ENCODE measurements around the gene ZBTB2. TPM values are rescaled to one million over a fixed set of nuclear protein-coding genes. Genes with fewer than 3 reads are reported as not detected.

ZBTB2 gene
- polyA plus RNA-seq, 3 donors = 7.2 to 14.0 (median 9.6) TPM

GRCh38 chr6:151351731-151352130 lies 39.6 kb downstream of the ZBTB2 start:
- DNase-seq = no peak
- Histone ChIP-seq H3K79me2 (ENCODE audit: insufficient read depth, low read length) (no peaks in the 10 kb centered on the region), H3K27ac (ENCODE audit: low read depth in 1 of 2, low read length in 2 of 2) (no peak overlapping the region), H3K4me2 (replicated peaks; ENCODE audit: extremely low read depth, low read length, poor library complexity, severe bottlenecking) (no peak overlapping the region), H3K4me3 (replicated peaks in 1 of 3; ENCODE audit: low read depth in 2 of 3, low read length in 3 of 3) (no peak overlapping the region), H3K4me1 (ENCODE audit: control insufficient read depth in 1 of 2, insufficient read depth in 2 of 2, low read length in 2 of 2) (no peaks in the 10 kb centered on the region), H3K9ac (ENCODE audit: insufficient read depth, low read length, poor library complexity, severe bottlenecking) (no peak overlapping the region), H3K27me3 (ENCODE audit: control insufficient read depth in 2 of 2, insufficient read depth in 2 of 2, low read length in 2 of 2) (no peaks in the 10 kb centered on the region), H3K36me3 (replicated peaks in 1 of 2; ENCODE audit: control insufficient read depth in 1 of 2, insufficient read depth in 2 of 2, low read length in 2 of 2) (no peaks in the 10 kb centered on the region), H2AFZ (ENCODE audit: insufficient read depth, low read depth, low read length, poor library complexity, severe bottlenecking) (no peak overlapping the region), H4K20me1 (ENCODE audit: insufficient read depth, low read length) (no peaks in the 10 kb centered on the region), H3K9me3 (replicated peaks in 1 of 2; ENCODE audit: control insufficient read depth in 1 of 2, insufficient read depth in 1 of 2, low read length in 2 of 2) (no peaks in the 10 kb centered on the region)
- H3K9me3 Mint-ChIP-seq = peaks cover 0 to 2% (median 0%) of the 10 kb centered on the region in 7 donors
- no peak for TF ChIP-seq CTCF (IDR thresholded peaks at IDR 0.05)
- H3K27ac Mint-ChIP-seq = no peak overlapping the region
- H3K4me3 Mint-ChIP-seq = no peak overlapping the region
- peaks cover 11% of the 10 kb centered on the region for H3K4me1 Mint-ChIP-seq
- intact Hi-C loops (cut with micrococcal nuclease) = no loop called here
- no peaks in the 10 kb centered on the region for H3K36me3 Mint-ChIP-seq
- WGBS (ENCODE audit: insufficient coverage) = 100% methylated on average over 3 of the region's 7 CpGs
- peaks cover 0 to 5% (median 4%) of the 10 kb centered on the region in 3 donors for H3K27me3 Mint-ChIP-seq (ENCODE audit: low read depth in 3 of 3)

- DNase-seq = no peak
- no peak overlapping the region for H3K9ac ChIP-seq (ENCODE audit: insufficient read depth, low read length, poor library complexity, severe bottlenecking)
- Mint-ChIP-seq H3K4me1 (peaks cover 11% of the 10 kb centered on the region), H3K9me3 (peaks cover 0 to 2% (median 0%) of the 10 kb centered on the region in 7 donors), H3K36me3 (no peaks in the 10 kb centered on the region), H3K27me3 (ENCODE audit: low read depth in 3 of 3) (peaks cover 0 to 5% (median 4%) of the 10 kb centered on the region in 3 donors), H3K27ac (no peak overlapping the region), H3K4me3 (no peak overlapping the region)
- H3K4me2 ChIP-seq (replicated peaks; ENCODE audit: extremely low read depth, low read length, poor library complexity, severe bottlenecking) = no peak overlapping the region
- H3K4me3 ChIP-seq (replicated peaks in 1 of 3; ENCODE audit: low read depth in 2 of 3, low read length in 3 of 3) = no peak overlapping the region
- no peak overlapping the region for H3K27ac ChIP-seq (ENCODE audit: low read depth in 1 of 2, low read length in 2 of 2)
- H4K20me1 ChIP-seq (ENCODE audit: insufficient read depth, low read length) = no peaks in the 10 kb centered on the region
- intact Hi-C loops (cut with micrococcal nuclease) = no loop called here
- H2AFZ ChIP-seq (ENCODE audit: insufficient read depth, low read depth, low read length, poor library complexity, severe bottlenecking) = no peak overlapping the region
- H3K79me2 ChIP-seq (ENCODE audit: insufficient read depth, low read length) = no peaks in the 10 kb centered on the region
- TF ChIP-seq CTCF (IDR thresholded peaks at IDR 0.05) = no peak
- H3K9me3 ChIP-seq (replicated peaks in 1 of 2; ENCODE audit: control insufficient read depth in 1 of 2, insufficient read depth in 1 of 2, low read length in 2 of 2) = no peaks in the 10 kb centered on the region
- no peaks in the 10 kb centered on the region for H3K27me3 ChIP-seq (ENCODE audit: control insufficient read depth in 2 of 2, insufficient read depth in 2 of 2, low read length in 2 of 2)
- no peaks in the 10 kb centered on the region for H3K4me1 ChIP-seq (ENCODE audit: control insufficient read depth in 1 of 2, insufficient read depth in 2 of 2, low read length in 2 of 2)
- no peaks in the 10 kb centered on the region for H3K36me3 ChIP-seq (replicated peaks in 1 of 2; ENCODE audit: control insufficient read depth in 1 of 2, insufficient read depth in 2 of 2, low read length in 2 of 2)
- WGBS (ENCODE audit: insufficient coverage) = 88% methylated on average over 14 of the region's 18 CpGs
These were observed 40.1 kb downstream of the ZBTB2 start for GRCh38 chr6:151351146-151351700.

Measured in CD14-positive monocyte (primary cell).